Mesenchymal stem cell (in vitro differentiated cells and primary cell): ENCODE data around the gene BICDL2.

Source experiments
- DNase-seq: peaks from one replicate; pipeline ENCODE4 v3.0.0-alpha.2; 2013
- H2AFZ ChIP-seq: one replicate; pipeline ENCODE4 v1.6.1; 2013; ENCODE audit warnings: low read depth, mild to moderate bottlenecking, control low read depth, inconsistent platforms, low read length, moderate library complexity
- H2AK5ac ChIP-seq: 2 replicates; pipeline ENCODE4 v1.6.1; 2013; ENCODE audit warnings: low read length, moderate library complexity, mild to moderate bottlenecking, inconsistent platforms; ENCODE audit not compliant: severe bottlenecking
- H2BK120ac ChIP-seq: one replicate; pipeline ENCODE4 v1.6.1; 2013; ENCODE audit warnings: low read depth, mild to moderate bottlenecking, inconsistent platforms, low read length, moderate library complexity
- H2BK12ac ChIP-seq, 2 experiments: one replicate each; pipeline ENCODE4 v1.6.1; 2013; ENCODE audit warnings: inconsistent platforms in 2 of 2, low read length in 2 of 2, mild to moderate bottlenecking in 2 of 2, moderate library complexity in 2 of 2, control low read depth in 1 of 2
- H2BK15ac ChIP-seq: one replicate; pipeline ENCODE4 v1.6.1; 2013; ENCODE audit warnings: mild to moderate bottlenecking, low read depth, inconsistent platforms; ENCODE audit not compliant: poor library complexity, severe bottlenecking
- H2BK5ac ChIP-seq: 2 replicates; pipeline ENCODE4 v1.6.1; 2013; ENCODE audit warnings: low read depth, mild to moderate bottlenecking, low read length, control low read depth, inconsistent platforms; ENCODE audit not compliant: poor library complexity, severe bottlenecking
- H3K14ac ChIP-seq, 2 experiments: one replicate each; pipeline ENCODE4 v1.6.1; 2013; ENCODE audit warnings: inconsistent platforms in 2 of 2, low read length in 2 of 2, control low read depth in 1 of 2, mild to moderate bottlenecking in 1 of 2, moderate library complexity in 1 of 2
- H3K18ac ChIP-seq, 2 experiments: one replicate each; pipeline ENCODE4 v1.6.1; 2013; ENCODE audit warnings: inconsistent platforms in 2 of 2, low read length in 2 of 2, control low read depth in 1 of 2, low read depth in 1 of 2, mild to moderate bottlenecking in 1 of 2
- H3K23ac ChIP-seq, 2 experiments: one replicate each; pipeline ENCODE4 v1.6.1; 2013; ENCODE audit warnings: inconsistent platforms in 2 of 2, low read length in 2 of 2, mild to moderate bottlenecking in 2 of 2, moderate library complexity in 2 of 2, control low read depth in 1 of 2
- H3K27ac ChIP-seq: 2 replicates; pipeline ENCODE4 v1.5.1; 2013; ENCODE audit warnings: mild to moderate bottlenecking, moderate library complexity, low read length, control low read depth, inconsistent platforms; ENCODE audit not compliant: poor library complexity, severe bottlenecking
- H3K27me3 ChIP-seq, 2 experiments: 2 replicates each; pipeline versions ENCODE4 v1.6.1 to v1.7.0; 2013; ENCODE audit warnings: low read length in 2 of 2, mild to moderate bottlenecking in 2 of 2, moderate library complexity in 2 of 2, control low read depth in 1 of 2, inconsistent platforms in 1 of 2; ENCODE audit not compliant: control insufficient read depth in 1 of 2, insufficient read depth in 1 of 2
- H3K36me3 ChIP-seq, 2 experiments: 2 replicates each; pipeline versions ENCODE4 v1.6.1 to v1.7.0; 2013; ENCODE audit warnings: low read length in 2 of 2, control low read depth in 1 of 2, inconsistent platforms in 1 of 2, low read depth in 1 of 2, mild to moderate bottlenecking in 1 of 2; ENCODE audit not compliant: insufficient read depth in 2 of 2, control insufficient read depth in 1 of 2
- H3K4ac ChIP-seq, 2 experiments: one replicate each; pipeline ENCODE4 v1.6.1; 2013; ENCODE audit warnings: inconsistent platforms in 2 of 2, low read length in 2 of 2, mild to moderate bottlenecking in 2 of 2, moderate library complexity in 2 of 2, control low read depth in 1 of 2, low read depth in 1 of 2
- H3K4me1 ChIP-seq: 2 replicates; pipeline ENCODE4 v1.6.1; 2013; ENCODE audit warnings: low read depth, low read length, control low read depth; ENCODE audit not compliant: control insufficient read depth, insufficient read depth
- H3K4me2 ChIP-seq: 2 replicates; pipeline ENCODE4 v1.6.1; 2013; ENCODE audit warnings: low read length, mild to moderate bottlenecking, inconsistent platforms; ENCODE audit not compliant: poor library complexity, severe bottlenecking
- H3K4me3 ChIP-seq, 2 experiments: 2 replicates each; pipeline versions ENCODE4 v1.5.1 to v1.7.0; 2013; ENCODE audit warnings: low read length in 2 of 2, mild to moderate bottlenecking in 2 of 2, control low read depth in 1 of 2, low read depth in 1 of 2; ENCODE audit not compliant: insufficient read depth in 1 of 2
- H3K79me1 ChIP-seq: replicated peaks from 2 replicates; pipeline ENCODE4 v1.6.1; 2013; ENCODE audit warnings: mild to moderate bottlenecking, control low read depth, low read length, inconsistent platforms; ENCODE audit not compliant: poor library complexity, severe bottlenecking
- H3K9ac ChIP-seq: 2 replicates; pipeline ENCODE4 v1.7.0; 2013; ENCODE audit warnings: mild to moderate bottlenecking, low read length, moderate library complexity
- H3K9me3 ChIP-seq: 2 replicates; pipeline ENCODE4 v1.7.0; 2013; ENCODE audit warnings: mild to moderate bottlenecking, low read length; ENCODE audit not compliant: control insufficient read depth
- H4K8ac ChIP-seq: one replicate; pipeline ENCODE4 v1.6.1; 2013; ENCODE audit warnings: inconsistent platforms, mild to moderate bottlenecking, low read length, moderate library complexity
- H4K91ac ChIP-seq: one replicate; pipeline ENCODE4 v1.6.1; 2013; ENCODE audit warnings: mild to moderate bottlenecking, low read length, inconsistent platforms
- WGBS: methylation state at CpG from one replicate; pipeline ENCODE4 v1.1.7; 2013; ENCODE audit warnings: mixed read lengths; 5-methylcytosine and 5-hydroxymethylcytosine counted together

BICDL2 gene

GRCh38 chr16:3029491-3030221, 7.1 kb downstream of the BICDL2 start:
- H2BK5ac ChIP-seq: no peak overlapping the region
- H2BK120ac ChIP-seq: no peak overlapping the region
- peaks cover 24 to 34% of the 10 kb centered on the region in 2 experiments for H3K36me3 ChIP-seq
- H3K4me1 ChIP-seq: peaks cover 11% of the 10 kb centered on the region
- peaks cover 4% of the 10 kb centered on the region for H3K79me1 ChIP-seq
- no peak overlapping the region for H2AK5ac ChIP-seq
- H3K4me3 ChIP-seq: peak overlapping the region in 1 of 2 experiments; percentile 67
- no peak overlapping the region for H3K14ac ChIP-seq
- no peak overlapping the region for H3K27ac ChIP-seq
- H2BK12ac ChIP-seq: no peak overlapping the region
- H3K4me2 ChIP-seq: no peak overlapping the region
- no peak overlapping the region for H4K91ac ChIP-seq
- 90% methylated on average over 59 of the region's 59 CpGs for WGBS
- H3K4ac ChIP-seq: no peak overlapping the region
- no peak overlapping the region for H2AFZ ChIP-seq
- DNase-seq: no peak
- H3K9ac ChIP-seq: peak overlapping the region; percentile 38
- H3K27me3 ChIP-seq: peaks cover 24 to 51% of the 10 kb centered on the region in 2 experiments
- H3K18ac ChIP-seq: no peak overlapping the region
- H4K8ac ChIP-seq: no peak overlapping the region
- no peaks in the 10 kb centered on the region for H3K9me3 ChIP-seq
- H2BK15ac ChIP-seq: peak overlapping the region; percentile 9
- no peak overlapping the region for H3K23ac ChIP-seq

- Histone ChIP-seq H4K91ac (no peak overlapping the region), H3K36me3 (peaks cover 24 to 34% of the 10 kb centered on the region in 2 experiments), H3K27me3 (peaks cover 16 to 42% of the 10 kb centered on the region in 2 experiments), H2BK5ac (no peak overlapping the region), H3K9ac (peak overlapping the region; percentile 38), H3K27ac (no peak overlapping the region), H2AFZ (no peak overlapping the region), H3K4me1 (peaks cover 11% of the 10 kb centered on the region), H3K18ac (peak overlapping the region in 1 of 2 experiments; percentile 14), H4K8ac (no peak overlapping the region), H3K9me3 (no peaks in the 10 kb centered on the region), H3K4me2 (no peak overlapping the region), H2BK120ac (no peak overlapping the region), H3K4me3 (peak overlapping the region in 1 of 2 experiments; percentile 67), H3K14ac (no peak overlapping the region), H3K4ac (no peak overlapping the region), H2BK15ac (no peak overlapping the region), H2AK5ac (no peak overlapping the region), H3K23ac (no peak overlapping the region), H2BK12ac (no peak overlapping the region), H3K79me1 (peaks cover 4% of the 10 kb centered on the region)
- WGBS: 80% methylated on average over 13 of the region's 15 CpGs
- DNase-seq: no peak
These were observed 7.9 kb downstream of the BICDL2 start for GRCh38 chr16:3028716-3029319.

- Histone ChIP-seq H2AFZ (no peak overlapping the region), H2AK5ac (no peak overlapping the region), H3K27ac (no peak overlapping the region), H3K23ac (no peak overlapping the region), H3K79me1 (peaks cover 4% of the 10 kb centered on the region), H2BK120ac (no peak overlapping the region), H3K4me2 (peak overlapping the region; percentile 57), H3K36me3 (peaks cover 24 to 40% of the 10 kb centered on the region in 2 experiments), H3K4ac (no peak overlapping the region), H2BK15ac (no peak overlapping the region), H3K4me1 (peaks cover 18% of the 10 kb centered on the region), H3K4me3 (peak overlapping the region in 1 of 2 experiments; percentile 22), H3K14ac (no peak overlapping the region), H3K27me3 (peaks cover 10 to 36% of the 10 kb centered on the region in 2 experiments), H3K9ac (no peak overlapping the region), H2BK12ac (no peak overlapping the region), H3K9me3 (no peaks in the 10 kb centered on the region), H3K18ac (peak overlapping the region in 1 of 2 experiments; percentile 14), H4K91ac (no peak overlapping the region), H4K8ac (no peak overlapping the region), H2BK5ac (no peak overlapping the region)
- DNase-seq: peak; percentile 69
- WGBS: 11% methylated on average over 58 of the region's 58 CpGs
These were observed 8.6 kb downstream of the BICDL2 start for GRCh38 chr16:3027983-3028715.

GRCh38 chr16:3027489-3027795, 9.3 kb downstream of the BICDL2 start:
- Histone ChIP-seq H2AFZ (no peak overlapping the region), H2BK12ac (no peak overlapping the region), H3K9ac (no peak overlapping the region), H3K14ac (no peak overlapping the region), H3K18ac (no peak overlapping the region), H3K79me1 (peaks cover 4% of the 10 kb centered on the region), H3K23ac (no peak overlapping the region), H2BK5ac (no peak overlapping the region), H3K27me3 (peaks cover 2 to 29% of the 10 kb centered on the region in 2 experiments), H3K4me1 (peaks cover 25% of the 10 kb centered on the region), H3K9me3 (no peaks in the 10 kb centered on the region), H2BK120ac (no peak overlapping the region), H2BK15ac (no peak overlapping the region), H3K4ac (no peak overlapping the region), H4K8ac (no peak overlapping the region), H3K36me3 (peaks cover 24 to 47% of the 10 kb centered on the region in 2 experiments), H3K4me2 (no peak overlapping the region), H4K91ac (no peak overlapping the region), H2AK5ac (no peak overlapping the region), H3K27ac (no peak overlapping the region), H3K4me3 (no peak overlapping the region)
- 91% methylated on average over 6 of the region's 8 CpGs for WGBS
- no peak for DNase-seq
